Measurements from ENCODE around the gene PIK3R2. TPM values are rescaled to one million over a fixed set of nuclear protein-coding genes. Genes with fewer than 3 reads are reported as not detected.

The PIK3R2 gene
- polyA plus RNA-seq, 4 donors = 27.8 to 39.6 (median 34.3) TPM

DNA sequence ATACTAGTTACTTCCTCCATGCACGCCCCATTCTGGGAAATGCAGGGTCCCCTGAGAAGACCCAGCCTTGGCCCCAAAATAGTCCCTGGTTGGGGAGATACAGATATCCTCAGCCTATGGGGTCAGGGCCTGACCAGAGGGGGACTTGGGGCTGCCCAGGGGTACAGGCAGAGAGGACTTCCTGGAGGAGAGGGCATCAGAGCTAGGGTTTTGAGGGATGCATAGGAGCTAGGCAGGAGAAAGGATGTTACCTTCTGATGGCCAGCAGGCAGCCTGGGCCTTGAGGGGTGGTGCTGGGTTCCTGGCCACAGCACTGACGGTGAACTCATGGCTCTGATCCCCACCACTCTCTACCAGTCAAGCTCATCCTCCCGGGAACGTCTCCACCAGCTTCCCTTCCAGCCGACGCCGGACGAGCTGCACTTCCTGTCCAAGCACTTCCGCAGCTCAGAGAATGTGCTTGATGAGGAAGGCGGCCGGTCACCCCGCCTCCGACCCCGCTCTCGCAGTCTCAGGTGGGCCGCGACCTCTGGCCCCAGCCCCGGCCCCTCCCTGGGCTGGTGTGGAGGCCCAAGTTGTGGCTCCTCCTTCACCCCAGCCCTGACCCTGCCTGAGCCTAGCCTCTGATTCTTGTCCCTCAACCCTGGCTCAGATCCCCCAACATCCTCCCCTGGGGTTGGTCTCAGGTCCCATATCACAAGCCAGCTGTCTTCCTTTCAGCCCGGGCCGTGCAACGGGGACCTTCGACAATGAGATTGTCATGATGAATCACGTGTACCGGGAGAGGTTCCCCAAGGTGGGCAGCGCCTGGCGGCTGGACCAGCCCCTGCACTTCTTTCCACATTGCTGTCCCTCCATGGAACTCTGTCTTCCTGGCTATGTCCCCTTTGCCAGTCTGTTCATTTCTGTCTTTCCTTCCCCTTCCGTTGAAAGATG lies 29.8 kb upstream of the PIK3R2 start:
- DNase-seq (ENCODE audit: low read depth in 4 of 4, low spot score in 2 of 4) = no peak

DNA sequence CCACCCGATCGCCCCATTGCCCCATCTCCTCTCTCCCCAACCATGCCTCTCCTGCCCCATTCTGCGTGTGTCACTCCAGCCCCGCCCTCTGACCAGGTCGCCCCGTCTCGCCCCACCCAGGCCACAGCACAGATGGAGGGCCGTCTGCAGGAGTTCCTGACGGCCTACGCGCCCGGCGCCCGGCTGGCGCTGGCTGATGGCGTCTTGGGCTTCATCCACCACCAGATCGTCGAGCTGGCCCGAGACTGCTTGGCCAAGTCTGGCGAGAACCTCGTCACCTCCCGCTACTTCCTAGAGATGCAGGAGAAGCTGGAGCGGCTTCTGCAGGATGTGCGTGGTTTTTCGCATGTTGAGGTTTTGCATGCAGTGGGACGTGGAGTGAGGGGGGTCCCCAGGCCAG lies 29.1 kb upstream of the PIK3R2 start:
- no peak for DNase-seq (ENCODE audit: low read depth in 4 of 4, low spot score in 2 of 4)

DNA sequence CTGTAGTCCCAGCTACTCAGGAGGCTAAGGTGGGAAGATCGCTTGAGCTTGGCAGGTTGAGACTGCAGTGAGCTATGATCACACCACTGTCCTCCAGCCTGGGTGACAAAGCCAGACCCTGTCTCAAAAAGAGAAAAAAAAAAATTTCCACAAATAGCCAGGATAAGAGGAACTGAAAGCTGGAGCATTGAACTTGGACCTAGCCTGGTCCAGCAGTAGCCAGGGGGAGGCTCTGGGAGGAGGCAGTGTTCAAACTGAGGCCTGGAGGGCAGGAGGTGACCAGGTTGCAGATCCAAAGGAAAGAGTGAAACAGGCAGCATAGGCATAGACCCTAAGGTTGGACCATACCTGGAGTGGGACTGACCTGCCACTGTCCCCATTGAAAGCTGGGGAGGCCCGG lies 26.9 kb upstream of the PIK3R2 start:
- DNase-seq (ENCODE audit: low read depth in 4 of 4, low spot score in 2 of 4) = no peak

DNA sequence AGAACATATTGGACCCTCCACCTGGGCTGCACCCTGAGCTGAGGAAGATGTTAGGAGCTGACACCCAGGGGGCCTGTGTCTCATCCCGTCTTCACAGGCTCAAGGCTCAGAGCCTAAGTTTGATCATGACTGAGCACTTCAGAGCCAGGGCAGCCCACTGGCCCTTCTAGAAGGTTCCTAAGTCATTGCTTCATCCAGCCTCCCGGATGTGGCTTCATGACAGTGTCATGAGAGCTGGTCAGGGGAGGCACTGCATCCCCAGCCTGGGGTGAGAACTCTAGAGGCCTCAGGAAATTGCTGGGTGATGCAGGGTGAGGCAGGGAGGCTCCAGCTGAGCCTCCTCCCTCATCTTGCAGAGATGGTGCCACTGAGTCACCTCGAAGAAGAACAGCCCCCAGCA lies 24.9 kb upstream of the PIK3R2 start:
- no peak for DNase-seq (ENCODE audit: low read depth in 4 of 4, low spot score in 2 of 4)

DNA sequence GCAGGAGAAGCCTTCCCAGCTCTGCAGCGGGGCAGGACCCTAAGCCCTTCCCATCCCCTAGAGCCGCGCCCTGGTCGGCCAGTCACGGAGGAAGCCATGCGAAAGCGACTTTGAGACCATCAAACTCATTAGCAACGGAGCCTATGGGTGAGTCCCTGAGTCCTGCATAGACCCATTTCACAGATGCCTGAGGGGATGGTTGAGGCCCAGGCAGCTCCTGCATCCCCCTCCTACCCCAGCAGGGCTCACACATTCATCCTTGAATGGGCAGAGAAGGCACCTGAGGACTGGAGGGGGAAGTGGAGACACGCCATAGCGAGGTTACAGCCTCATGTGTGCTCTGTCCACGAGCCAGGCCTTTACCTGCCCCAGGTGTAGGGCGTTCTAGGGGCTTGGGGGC lies 24.2 kb upstream of the PIK3R2 start:
- no peak for DNase-seq (ENCODE audit: low read depth in 4 of 4, low spot score in 2 of 4)

DNA sequence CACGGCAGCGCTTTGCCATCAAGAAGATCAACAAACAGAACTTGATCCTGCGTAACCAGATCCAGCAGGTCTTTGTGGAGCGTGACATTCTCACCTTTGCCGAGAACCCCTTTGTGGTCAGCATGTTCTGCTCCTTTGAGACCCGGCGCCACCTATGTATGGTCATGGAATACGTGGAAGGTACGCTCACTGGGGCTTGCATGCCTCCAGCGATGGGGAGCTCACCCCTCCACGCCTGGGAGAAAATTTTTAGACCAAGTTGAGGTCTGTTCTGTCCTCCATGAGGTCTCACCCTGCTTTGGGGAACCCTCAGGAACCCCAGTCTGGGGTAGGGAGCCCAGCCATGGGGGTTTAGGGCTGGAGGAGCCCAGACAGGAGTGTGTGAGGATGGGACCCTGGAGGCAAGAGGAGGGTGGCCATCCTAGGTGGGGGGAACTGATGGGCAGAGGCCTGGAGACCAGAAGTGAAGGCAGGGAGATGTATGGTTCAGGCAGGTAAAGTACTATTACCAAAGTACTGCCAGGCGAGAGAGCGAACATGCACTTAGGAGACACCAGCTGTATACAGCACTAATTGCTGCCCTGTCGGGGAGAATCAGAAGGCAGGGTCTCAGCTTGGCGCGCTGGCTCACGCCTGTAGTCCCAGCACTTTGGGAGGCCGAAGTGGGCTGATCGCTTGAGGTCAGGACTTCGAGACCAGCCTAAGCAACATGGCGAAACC lies 22.3 kb upstream of the PIK3R2 start:
- DNase-seq (ENCODE audit: low read depth in 4 of 4, low spot score in 2 of 4) = no peak

DNA sequence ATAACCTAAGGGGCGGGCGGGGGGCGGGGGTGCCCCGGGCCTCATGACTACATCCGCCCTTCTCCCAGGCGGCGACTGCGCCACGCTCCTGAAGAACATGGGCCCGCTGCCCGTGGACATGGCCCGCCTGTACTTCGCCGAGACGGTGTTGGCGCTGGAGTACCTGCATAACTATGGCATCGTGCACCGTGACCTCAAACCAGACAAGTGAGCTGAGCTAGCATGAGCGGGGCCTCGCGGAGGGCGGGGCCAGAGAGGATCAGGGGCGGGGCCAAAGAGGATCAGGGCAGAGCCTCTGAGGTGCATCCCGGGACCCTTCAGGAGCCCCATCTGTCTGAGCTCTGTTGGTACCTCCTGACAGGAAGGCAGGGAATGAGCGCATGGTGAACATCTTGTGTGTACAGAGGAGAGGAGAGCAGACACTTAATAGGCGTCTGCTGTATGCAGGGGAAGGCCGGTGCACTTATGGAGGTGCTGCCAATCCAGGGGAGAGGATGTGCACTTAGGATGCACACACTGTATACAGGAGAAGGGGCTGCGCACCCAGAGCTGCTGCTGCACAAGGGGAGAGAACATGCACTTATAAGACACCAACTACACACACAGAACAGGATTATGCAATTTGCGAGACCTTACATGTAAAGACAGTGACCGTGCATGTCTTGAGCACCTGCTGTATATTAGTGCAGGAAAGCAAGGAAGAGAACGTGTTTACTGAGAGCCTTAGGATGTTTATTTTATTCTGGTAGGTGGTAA lies 20.9 kb upstream of the PIK3R2 start:
- no peak for DNase-seq (ENCODE audit: low read depth in 4 of 4, low spot score in 2 of 4)

DNA sequence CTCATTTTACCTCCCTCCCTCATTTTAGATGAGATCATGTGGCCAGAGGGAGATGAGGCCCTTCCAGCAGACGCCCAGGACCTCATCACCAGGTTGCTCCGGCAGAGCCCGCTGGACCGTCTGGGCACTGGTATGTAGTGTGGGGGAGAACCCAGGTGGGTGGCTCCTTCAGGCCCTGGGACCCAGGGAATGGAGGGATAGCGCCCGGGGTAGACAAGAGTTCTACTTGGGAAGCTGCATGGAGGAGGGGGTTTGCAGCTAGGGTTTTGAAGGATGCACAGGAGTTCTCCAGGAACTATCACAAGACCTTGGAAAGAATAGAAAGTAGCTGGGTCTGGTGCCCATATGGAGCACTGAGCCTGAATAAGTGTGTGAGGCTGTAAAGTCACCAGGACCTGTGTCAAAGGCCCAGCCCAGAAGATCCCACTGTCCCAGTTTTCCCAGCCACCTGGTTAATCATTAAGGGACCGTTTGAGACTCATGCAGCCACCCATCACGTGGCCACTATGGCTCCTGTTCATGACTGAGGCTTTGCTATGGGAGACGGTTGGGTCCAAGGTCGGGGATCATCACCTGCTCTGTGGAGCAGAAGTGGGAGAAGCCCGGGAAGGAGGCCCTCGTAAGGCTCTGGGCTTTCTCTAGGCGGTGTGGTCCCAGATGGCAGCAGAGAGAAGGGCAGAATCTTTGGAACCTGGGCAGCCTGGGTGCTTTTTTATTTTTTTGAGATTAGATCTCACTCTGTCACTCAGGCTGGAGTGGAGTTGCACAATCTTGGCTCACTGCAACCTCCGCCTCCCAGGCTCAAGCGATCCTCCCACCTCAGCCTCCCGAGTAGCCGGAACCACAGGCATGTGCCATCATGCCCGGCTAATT lies 17.0 kb upstream of the PIK3R2 start:
- no peak for DNase-seq (ENCODE audit: low read depth in 4 of 4, low spot score in 2 of 4)

DNA sequence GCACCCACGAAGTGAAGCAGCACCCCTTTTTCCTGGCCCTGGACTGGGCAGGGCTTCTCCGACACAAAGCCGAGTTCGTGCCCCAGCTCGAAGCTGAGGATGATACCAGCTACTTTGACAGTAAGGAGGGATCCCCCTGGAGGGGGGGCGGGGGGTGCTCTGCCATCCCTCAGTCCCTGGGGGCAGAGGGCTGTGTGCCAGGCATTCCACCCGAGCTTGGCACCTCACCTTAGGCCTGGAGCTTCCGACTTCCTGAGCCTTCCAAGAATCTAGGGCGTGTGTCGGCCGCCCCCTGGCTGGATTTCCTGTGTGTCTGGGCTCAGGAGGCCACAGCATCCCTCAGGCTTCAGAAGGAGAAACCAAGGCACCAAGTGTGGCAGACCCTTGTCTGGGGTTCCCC lies 15.7 kb upstream of the PIK3R2 start:
- DNase-seq (ENCODE audit: low read depth in 4 of 4, low spot score in 2 of 4) = no peak

DNA sequence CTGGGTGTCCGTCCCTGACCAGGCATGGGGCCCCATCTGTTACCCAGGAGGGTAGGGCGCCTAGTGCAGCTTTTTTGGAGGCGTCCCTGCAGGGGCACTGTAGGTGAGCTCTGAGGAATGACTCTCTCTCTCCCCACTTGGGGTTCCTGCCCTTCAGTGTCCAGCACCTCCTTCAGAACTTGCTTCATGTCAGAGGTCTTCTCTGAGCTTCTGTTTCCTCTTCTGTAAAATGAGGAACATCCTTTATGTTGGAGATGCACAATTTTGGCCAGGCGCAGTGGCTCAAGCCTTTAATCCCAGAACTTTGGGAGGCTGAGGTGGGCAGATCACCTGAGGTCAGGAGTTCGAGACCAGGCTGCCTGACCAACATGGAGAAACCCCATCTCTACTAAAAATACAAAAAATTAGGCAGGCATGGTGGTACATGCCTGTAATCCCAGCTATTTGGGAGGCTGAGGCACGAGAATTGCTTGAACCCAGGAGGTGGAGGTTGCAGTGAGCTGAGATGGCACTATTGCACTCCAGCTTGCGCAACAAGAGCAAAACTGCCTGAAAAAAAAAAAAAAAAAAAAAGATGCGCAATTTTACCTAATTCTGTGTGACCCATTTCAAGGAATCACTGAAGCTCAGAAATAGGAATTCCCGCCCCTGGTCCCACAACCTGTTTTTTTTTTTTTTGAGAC lies 15.2 kb upstream of the PIK3R2 start:
- no peak for DNase-seq (ENCODE audit: low read depth in 4 of 4, low spot score in 2 of 4)

DNA sequence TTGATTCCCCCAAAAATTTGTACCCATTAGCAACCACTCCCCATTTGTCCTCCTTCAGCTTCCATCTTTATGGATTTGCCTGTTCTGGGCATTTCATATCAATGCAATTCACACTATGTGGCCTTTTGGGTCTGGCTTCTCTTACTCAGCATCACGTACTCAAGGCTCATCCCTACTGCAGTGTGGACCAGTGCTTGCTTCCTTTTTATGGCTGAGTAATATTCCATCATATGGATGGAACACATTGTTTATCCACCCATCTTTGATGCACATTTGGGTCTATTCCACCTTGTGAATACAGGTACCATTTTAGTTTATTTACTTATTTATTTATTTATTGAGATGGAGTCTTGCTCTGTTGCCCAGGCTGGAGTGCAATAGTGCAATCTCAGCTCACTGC lies 12.5 kb upstream of the PIK3R2 start:
- no peak for DNase-seq (ENCODE audit: low read depth in 4 of 4, low spot score in 2 of 4)

DNA sequence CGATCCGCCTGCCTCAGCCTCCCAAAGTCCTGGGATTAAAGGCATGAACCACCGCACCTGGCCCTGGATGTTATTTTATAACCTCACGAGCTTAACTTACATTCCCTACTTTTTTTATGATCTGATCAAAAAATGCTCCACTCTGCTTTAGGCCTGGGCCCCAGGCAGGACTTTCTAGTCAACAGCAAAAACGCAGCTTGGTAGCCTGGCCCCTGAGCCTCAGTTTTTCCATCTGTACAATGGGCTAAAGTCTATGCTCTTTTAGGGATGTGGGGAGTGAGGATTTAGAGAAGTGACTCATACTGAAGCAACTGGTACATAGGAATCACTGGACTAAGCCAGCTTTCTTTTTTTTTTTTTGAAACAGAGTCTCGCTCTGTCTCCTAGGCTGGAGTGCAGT lies 11.9 kb upstream of the PIK3R2 start:
- no peak for DNase-seq (ENCODE audit: low read depth in 4 of 4, low spot score in 2 of 4)

DNA sequence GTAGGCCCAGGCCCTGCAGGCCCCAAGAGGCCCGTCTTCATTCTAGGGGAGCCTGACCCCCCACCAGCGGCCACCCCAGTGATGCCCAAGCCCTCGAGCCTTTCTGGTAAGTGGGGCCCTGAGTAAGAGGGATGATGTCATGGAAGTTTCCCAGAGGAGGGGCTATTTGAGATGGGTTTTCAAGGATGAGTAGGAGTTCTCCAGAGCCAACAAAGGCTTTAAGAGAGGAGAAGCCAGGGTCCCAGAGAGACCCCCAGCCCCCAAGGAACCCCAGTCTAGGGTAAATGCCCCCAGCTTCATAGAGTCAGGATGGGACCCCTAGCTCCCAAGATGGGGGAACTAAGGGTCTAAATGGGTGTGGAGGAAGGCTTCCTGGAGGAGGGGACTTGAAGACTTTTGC lies 9.1 kb upstream of the PIK3R2 start:
- no peak for DNase-seq (ENCODE audit: low read depth in 4 of 4, low spot score in 2 of 4)

DNA sequence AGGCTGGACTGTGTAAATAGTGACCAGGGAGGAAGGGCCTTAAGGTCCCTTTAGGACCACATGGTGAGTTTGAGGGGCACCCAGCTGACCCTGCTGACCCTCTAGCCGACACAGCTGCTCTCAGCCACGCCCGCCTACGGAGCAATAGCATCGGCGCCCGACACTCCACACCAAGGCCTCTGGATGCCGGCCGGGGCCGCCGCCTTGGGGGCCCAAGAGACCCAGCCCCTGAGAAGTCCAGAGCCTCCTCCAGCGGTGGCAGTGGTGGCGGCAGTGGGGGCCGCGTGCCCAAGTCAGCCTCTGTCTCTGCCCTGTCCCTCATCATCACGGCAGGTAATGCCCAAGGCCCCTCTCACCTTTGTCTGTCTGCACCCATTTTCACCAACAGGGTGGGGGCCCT lies 8.6 kb upstream of the PIK3R2 start:
- no peak for DNase-seq (ENCODE audit: low read depth in 4 of 4, low spot score in 2 of 4)

DNA sequence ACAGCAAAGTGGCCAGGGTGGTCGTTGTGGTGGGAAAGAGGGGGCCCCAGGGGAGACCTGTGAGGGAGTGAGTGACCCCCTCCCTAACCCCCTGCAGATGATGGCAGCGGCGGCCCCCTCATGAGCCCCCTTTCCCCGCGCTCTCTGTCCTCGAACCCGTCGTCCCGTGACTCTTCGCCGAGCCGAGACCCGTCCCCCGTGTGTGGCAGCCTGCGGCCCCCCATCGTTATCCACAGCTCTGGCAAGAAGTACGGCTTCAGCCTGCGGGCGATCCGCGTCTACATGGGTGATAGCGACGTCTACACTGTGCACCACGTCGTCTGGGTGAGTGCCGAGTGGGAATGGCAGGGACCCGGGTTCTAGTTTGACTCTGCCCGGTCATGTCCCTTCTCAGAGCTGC lies 8.1 kb upstream of the PIK3R2 start:
- no peak for DNase-seq (ENCODE audit: low read depth in 4 of 4, low spot score in 2 of 4)

DNA sequence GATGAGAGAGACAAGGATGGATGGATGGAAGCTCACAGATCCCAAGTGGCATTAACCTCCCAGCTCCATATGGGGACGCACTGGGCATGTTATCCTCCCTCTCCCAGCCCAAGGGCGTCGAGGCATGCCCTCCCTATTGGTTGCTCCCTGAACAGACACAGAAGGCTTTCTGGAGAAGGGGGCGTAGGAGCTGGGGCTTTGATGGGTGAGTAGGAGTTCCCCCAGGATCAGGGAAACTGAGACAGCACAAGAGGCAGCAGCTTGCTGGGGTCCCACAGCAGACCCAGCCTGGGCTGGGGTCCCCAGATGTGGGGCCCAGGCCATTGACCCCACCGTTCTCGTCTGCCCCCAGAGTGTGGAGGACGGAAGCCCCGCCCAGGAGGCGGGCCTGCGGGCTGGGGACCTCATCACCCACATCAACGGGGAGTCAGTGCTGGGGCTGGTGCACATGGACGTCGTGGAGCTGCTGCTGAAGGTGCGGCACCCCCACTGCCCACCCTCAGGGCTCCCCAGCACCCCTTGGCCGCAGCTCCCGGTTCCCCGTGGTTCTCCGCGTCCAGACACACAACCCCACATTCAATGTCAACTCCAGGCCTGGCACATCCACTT lies 7.5 kb upstream of the PIK3R2 start:
- DNase-seq (ENCODE audit: low read depth in 4 of 4, low spot score in 2 of 4) = no peak

DNA sequence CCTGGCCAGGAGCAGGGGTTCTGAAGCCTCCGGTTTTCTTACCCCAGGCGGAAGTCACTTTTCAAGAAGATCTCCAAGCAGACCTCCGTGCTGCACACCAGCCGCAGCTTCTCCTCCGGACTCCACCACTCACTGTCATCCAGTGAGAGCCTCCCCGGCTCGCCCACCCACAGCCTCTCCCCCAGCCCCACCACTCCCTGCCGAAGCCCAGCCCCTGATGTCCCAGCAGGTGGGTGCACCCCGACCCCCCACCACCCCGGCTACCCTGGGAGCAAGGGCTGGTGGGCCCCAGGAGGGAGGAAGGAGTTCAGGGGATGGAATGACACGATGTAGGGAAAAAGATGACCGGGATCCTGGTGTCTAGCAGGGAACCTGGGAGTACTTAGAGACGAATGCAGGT lies 5.6 kb upstream of the PIK3R2 start:
- no peak for DNase-seq (ENCODE audit: low read depth in 4 of 4, low spot score in 2 of 4)

DNA sequence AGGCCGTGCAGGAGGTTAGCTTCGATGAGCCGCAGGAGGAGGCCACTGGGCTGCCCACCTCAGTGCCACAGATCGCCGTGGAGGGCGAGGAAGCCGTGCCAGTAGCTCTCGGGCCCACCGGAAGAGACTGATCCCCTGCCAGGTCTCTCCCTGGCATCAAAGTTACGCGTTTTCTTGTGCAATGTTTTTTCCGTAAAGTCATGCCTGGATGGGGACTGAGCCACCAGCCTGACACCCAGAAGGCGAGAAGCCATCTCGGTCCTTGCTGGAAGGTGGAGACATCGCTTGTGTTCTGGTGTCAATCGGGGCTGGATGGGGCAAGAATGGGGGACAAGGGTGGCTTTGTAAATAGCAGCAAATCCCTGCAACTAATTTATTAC lies 3.4 kb upstream of the PIK3R2 start:
- no peak for DNase-seq (ENCODE audit: low read depth in 4 of 4, low spot score in 2 of 4)
